Measurements from ENCODE around the gene INTS15. TPM values are rescaled to one million over a fixed set of nuclear protein-coding genes. Genes with fewer than 3 reads are reported as not detected.

Gene INTS15
- total RNA-seq, 1 experiment from 2014 or later, result 22.7 TPM

DNA sequence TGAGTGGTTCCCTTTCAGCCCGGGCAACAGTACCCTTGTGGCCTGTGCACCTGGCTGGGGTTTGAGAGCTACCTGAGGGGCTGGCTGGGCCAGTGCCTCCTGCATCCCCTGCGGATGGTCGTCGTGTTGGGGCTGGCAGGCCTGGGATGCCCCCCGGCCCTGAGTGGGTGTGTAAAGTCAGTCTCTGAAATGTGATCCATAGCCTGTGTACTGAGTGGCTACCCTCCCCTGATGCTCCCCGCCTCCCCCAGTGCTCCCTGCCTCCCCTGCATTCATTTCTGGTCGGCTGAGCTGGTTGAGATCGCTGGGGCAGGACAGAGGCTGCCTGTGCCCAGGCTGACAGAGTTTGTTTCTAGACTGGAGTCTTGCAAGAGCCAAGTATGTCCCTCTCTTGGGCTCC is 56.6 kb downstream of the INTS15 start:
- no peak overlapping the region for H3K4me2 ChIP-seq (ENCODE audit: low read length)
- H3K9me2 ChIP-seq (replicated peaks; ENCODE audit: low read length), result no peaks in the 10 kb centered on the region
- no peaks in the 10 kb centered on the region for H3K79me2 ChIP-seq (ENCODE audit: low read length)
- no peak overlapping the region for H3K4me3 ChIP-seq (ENCODE audit: low read length)
- no peaks in the 10 kb centered on the region for H3K27me3 ChIP-seq (ENCODE audit: low read length)
- peaks cover 36% of the 10 kb centered on the region for H3K36me3 ChIP-seq (ENCODE audit: low read depth, low read length)
- ChIA-PET CTCF (no interaction called here), POLR2A (ENCODE audit: unreplicated experiment) (no interaction called here)
- no peaks in the 10 kb centered on the region for H3K9me3 ChIP-seq (ENCODE audit: low read length)
- intact Hi-C loops (cut with micrococcal nuclease), result no loop called here
- H3F3A ChIP-seq (ENCODE audit: low read length, unreplicated experiment), result no peaks in the 10 kb centered on the region
- H3K27ac ChIP-seq (ENCODE audit: low read length), result no peak overlapping the region
- TF ChIP-seq EZH2phosphoT487 (IDR thresholded peaks at IDR 0.05; ENCODE audit: borderline replicate concordance, low read length) (no peak), EZH2 (IDR thresholded peaks at IDR 0.05; ENCODE audit: low read length, unreplicated experiment) (no peak)
- TF ChIP-seq, protein P1, sequence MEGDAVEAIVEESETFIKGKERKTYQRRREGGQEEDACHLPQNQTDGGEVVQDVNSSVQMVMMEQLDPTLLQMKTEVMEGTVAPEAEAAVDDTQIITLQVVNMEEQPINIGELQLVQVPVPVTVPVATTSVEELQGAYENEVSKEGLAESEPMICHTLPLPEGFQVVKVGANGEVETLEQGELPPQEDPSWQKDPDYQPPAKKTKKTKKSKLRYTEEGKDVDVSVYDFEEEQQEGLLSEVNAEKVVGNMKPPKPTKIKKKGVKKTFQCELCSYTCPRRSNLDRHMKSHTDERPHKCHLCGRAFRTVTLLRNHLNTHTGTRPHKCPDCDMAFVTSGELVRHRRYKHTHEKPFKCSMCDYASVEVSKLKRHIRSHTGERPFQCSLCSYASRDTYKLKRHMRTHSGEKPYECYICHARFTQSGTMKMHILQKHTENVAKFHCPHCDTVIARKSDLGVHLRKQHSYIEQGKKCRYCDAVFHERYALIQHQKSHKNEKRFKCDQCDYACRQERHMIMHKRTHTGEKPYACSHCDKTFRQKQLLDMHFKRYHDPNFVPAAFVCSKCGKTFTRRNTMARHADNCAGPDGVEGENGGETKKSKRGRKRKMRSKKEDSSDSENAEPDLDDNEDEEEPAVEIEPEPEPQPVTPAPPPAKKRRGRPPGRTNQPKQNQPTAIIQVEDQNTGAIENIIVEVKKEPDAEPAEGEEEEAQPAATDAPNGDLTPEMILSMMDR (conservative IDR thresholded peaks at IDR 0.05; ENCODE audit: low read depth, low read length), result no peak
- no TSS peak for BruUV-seq (replicated peaks)
- no peak overlapping the region for H3K9ac ChIP-seq (ENCODE audit: low read length)
- H2AFZ ChIP-seq (ENCODE audit: low read length), result no peak overlapping the region
- no peaks in the 10 kb centered on the region for H3K4me1 ChIP-seq (ENCODE audit: insufficient read depth, low read length)
- ATAC-seq (no peak), DNase-seq (no peak)
- H4K20me1 ChIP-seq (ENCODE audit: low read length), result no peaks in the 10 kb centered on the region

DNA sequence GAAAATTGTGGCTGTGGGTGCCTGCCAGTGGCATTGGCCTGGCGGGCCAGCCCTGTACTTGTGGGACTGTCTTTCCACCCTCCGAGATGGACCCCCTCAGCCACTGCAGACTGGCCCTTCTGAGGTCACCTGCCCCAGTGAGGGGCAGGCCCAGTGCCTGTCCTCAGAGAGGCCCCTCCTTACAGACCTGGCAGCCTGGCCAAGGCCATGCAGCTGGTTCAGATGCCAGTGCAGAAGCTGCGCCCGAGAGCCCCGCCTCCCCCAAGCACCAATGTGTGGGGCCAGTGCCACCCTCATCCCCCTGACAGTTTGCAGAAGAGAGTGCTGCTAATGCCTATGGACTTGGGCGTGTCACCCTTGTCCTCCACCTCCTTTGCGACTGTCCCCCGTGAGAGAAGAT is 57.3 kb downstream of the INTS15 start:
- intact Hi-C loops (cut with micrococcal nuclease), result no loop called here
- ChIA-PET CTCF (no interaction called here), POLR2A (ENCODE audit: unreplicated experiment) (no interaction called here)
- no peak overlapping the region for H2AFZ ChIP-seq (ENCODE audit: low read length)
- H3K27me3 ChIP-seq (ENCODE audit: low read length), result no peaks in the 10 kb centered on the region
- H3K9me2 ChIP-seq (replicated peaks; ENCODE audit: low read length), result no peaks in the 10 kb centered on the region
- H4K20me1 ChIP-seq (ENCODE audit: low read length), result no peaks in the 10 kb centered on the region
- no peaks in the 10 kb centered on the region for H3F3A ChIP-seq (ENCODE audit: low read length, unreplicated experiment)
- ATAC-seq (no peak), DNase-seq (no peak)
- no peaks in the 10 kb centered on the region for H3K9me3 ChIP-seq (ENCODE audit: low read length)
- BruUV-seq (replicated peaks), result no TSS peak
- no peak overlapping the region for H3K27ac ChIP-seq (ENCODE audit: low read length)
- no peaks in the 10 kb centered on the region for H3K4me1 ChIP-seq (ENCODE audit: insufficient read depth, low read length)
- H3K4me3 ChIP-seq (ENCODE audit: low read length), result no peak overlapping the region
- no peak overlapping the region for H3K4me2 ChIP-seq (ENCODE audit: low read length)
- H3K36me3 ChIP-seq (ENCODE audit: low read depth, low read length), result peaks cover 42% of the 10 kb centered on the region
- TF ChIP-seq EZH2phosphoT487 (IDR thresholded peaks at IDR 0.05; ENCODE audit: borderline replicate concordance, low read length) (no peak), EZH2 (IDR thresholded peaks at IDR 0.05; ENCODE audit: low read length, unreplicated experiment) (no peak)
- TF ChIP-seq, protein P1 (conservative IDR thresholded peaks at IDR 0.05; ENCODE audit: low read depth, low read length), result no peak
- no peak overlapping the region for H3K9ac ChIP-seq (ENCODE audit: low read length)
- H3K79me2 ChIP-seq (ENCODE audit: low read length), result no peaks in the 10 kb centered on the region

DNA sequence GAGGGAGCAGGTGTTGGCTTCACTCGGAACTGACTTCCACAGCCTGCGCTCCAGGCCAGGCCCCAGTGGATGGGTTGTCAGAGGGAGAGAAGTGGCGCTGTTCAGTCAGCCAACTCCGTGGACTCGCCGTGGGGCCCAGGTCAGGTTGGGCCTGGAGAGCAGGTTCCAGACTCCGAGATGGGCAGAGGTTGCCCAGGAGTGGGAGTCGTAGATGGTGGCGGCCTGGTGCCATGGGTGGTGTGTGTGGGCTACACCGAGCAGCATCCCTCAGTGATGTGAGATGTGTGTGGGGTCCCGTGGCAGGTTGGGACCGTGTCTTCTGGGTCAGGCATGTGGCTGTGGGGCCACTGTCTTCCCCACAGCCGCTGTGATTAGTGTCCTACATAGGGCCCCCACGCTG is 57.7 kb downstream of the INTS15 start:
- intact Hi-C loops (cut with micrococcal nuclease), result no loop called here
- CTCF ChIA-PET, result no interaction called here
- DNase-seq, result no peak

More for the DNA sequence above, 57.7 kb downstream of the INTS15 start:
- TF ChIP-seq, protein P1 (conservative IDR thresholded peaks at IDR 0.05; ENCODE audit: low read depth, low read length), result no peak
- TF ChIP-seq EZH2 (IDR thresholded peaks at IDR 0.05; ENCODE audit: low read length, unreplicated experiment) (no peak), EZH2phosphoT487 (IDR thresholded peaks at IDR 0.05; ENCODE audit: borderline replicate concordance, low read length) (no peak)
- no peak overlapping the region for H3K4me2 ChIP-seq (ENCODE audit: low read length)
- no peak overlapping the region for H3K27ac ChIP-seq (ENCODE audit: low read length)
- no peaks in the 10 kb centered on the region for H3F3A ChIP-seq (ENCODE audit: low read length, unreplicated experiment)
- no peaks in the 10 kb centered on the region for H3K79me2 ChIP-seq (ENCODE audit: low read length)
- no peaks in the 10 kb centered on the region for H3K4me1 ChIP-seq (ENCODE audit: insufficient read depth, low read length)
- H4K20me1 ChIP-seq (ENCODE audit: low read length), result no peaks in the 10 kb centered on the region
- H3K4me3 ChIP-seq (ENCODE audit: low read length), result no peak overlapping the region
- no peaks in the 10 kb centered on the region for H3K9me3 ChIP-seq (ENCODE audit: low read length)
- no peak for ATAC-seq
- no TSS peak for BruUV-seq (replicated peaks)
- POLR2A ChIA-PET (ENCODE audit: unreplicated experiment), result no interaction called here
- H2AFZ ChIP-seq (ENCODE audit: low read length), result no peak overlapping the region
- no peaks in the 10 kb centered on the region for H3K27me3 ChIP-seq (ENCODE audit: low read length)
- no peak overlapping the region for H3K9ac ChIP-seq (ENCODE audit: low read length)
- H3K9me2 ChIP-seq (replicated peaks; ENCODE audit: low read length), result no peaks in the 10 kb centered on the region
- peaks cover 47% of the 10 kb centered on the region for H3K36me3 ChIP-seq (ENCODE audit: low read depth, low read length)

All from PC-3 (cell line).